SK-N-SH treated with all-trans-retinoic acid at 6 μM for 48 hours (cell line): Measurements from ENCODE around the gene FNDC3B.

Source experiments
- ATAC-seq: fragments of 200-7000 bp; cut with Tn5 transposase; 3 replicates; pipeline ENCODE4 v1.9.1; 2020; ENCODE audit warnings: mild to moderate bottlenecking, moderate library complexity
- ARNTL ChIP-seq: fragments of 450-650 bp; formaldehyde crosslinking; IDR thresholded peaks from 2 replicates; pipeline ENCODE4 v1.5.0; 2020; ENCODE audit warnings: low read depth, mild to moderate bottlenecking, moderate library complexity, borderline replicate concordance
- CREB5 ChIP-seq: fragments of 250-450 bp; sonication (Bioruptor Pico); IDR thresholded peaks from 2 replicates; pipeline ENCODE4 v1.5.1; 2020; ENCODE audit warnings: low read depth, mild to moderate bottlenecking, moderate library complexity
- CSDC2 ChIP-seq: fragments of 250-450 bp; sonication (Bioruptor Pico); IDR thresholded peaks from 2 replicates; pipeline ENCODE4 v1.5.0; 2020; ENCODE audit warnings: mild to moderate bottlenecking, moderate library complexity
- CSRNP3 ChIP-seq: fragments of 250-450 bp; sonication (Bioruptor Pico); IDR thresholded peaks from 2 replicates; pipeline ENCODE4 v1.5.1; 2021; ENCODE audit warnings: mild to moderate bottlenecking, moderate library complexity
- ESRRG ChIP-seq: fragments of 250-450 bp; sonication (Bioruptor Pico); IDR thresholded peaks from 2 replicates; pipeline ENCODE4 v1.6.1; 2021; ENCODE audit warnings: mild to moderate bottlenecking
- GLIS3 ChIP-seq: fragments of 250-450 bp; sonication (Bioruptor Pico); IDR thresholded peaks from 2 replicates; pipeline ENCODE4 v1.5.0; 2020; ENCODE audit warnings: mild to moderate bottlenecking, moderate library complexity
- ISL1 ChIP-seq: fragments of 250-450 bp; sonication (Bioruptor Pico); IDR thresholded peaks from 2 replicates; pipeline ENCODE4 v2.1.2; 2022; ENCODE audit warnings: mild to moderate bottlenecking, moderate library complexity
- PATZ1 ChIP-seq: fragments of 250-450 bp; sonication (Bioruptor Pico); IDR thresholded peaks from 2 replicates; pipeline ENCODE4 v1.8.0; 2020; ENCODE audit warnings: mild to moderate bottlenecking, moderate library complexity, borderline replicate concordance
- POU6F1 ChIP-seq: fragments of 250-450 bp; sonication (Bioruptor Pico); IDR thresholded peaks from 2 replicates; pipeline ENCODE4 v1.8.0; 2021; ENCODE audit warnings: low read depth, mild to moderate bottlenecking, moderate library complexity, borderline replicate concordance
- PPARA ChIP-seq: fragments of 250-450 bp; sonication (Bioruptor Pico); IDR thresholded peaks from 2 replicates; pipeline ENCODE4 v1.5.0; 2020; ENCODE audit warnings: mild to moderate bottlenecking, borderline replicate concordance
- RARB ChIP-seq: fragments of 250-450 bp; sonication (Bioruptor Pico); IDR thresholded peaks from 2 replicates; pipeline ENCODE4 v1.8.0; 2021; ENCODE audit warnings: mild to moderate bottlenecking, moderate library complexity
- SNAI2 ChIP-seq: fragments of 250-450 bp; sonication (Bioruptor Pico); IDR thresholded peaks from 2 replicates; pipeline ENCODE4 v1.5.0; 2020; ENCODE audit warnings: mild to moderate bottlenecking, moderate library complexity
- TCF4 ChIP-seq: fragments of 250-450 bp; sonication (Bioruptor Pico); IDR thresholded peaks from 2 replicates; pipeline ENCODE4 v1.8.0; 2021; ENCODE audit warnings: mild to moderate bottlenecking, moderate library complexity, borderline replicate concordance
- TOX ChIP-seq: fragments of 250-450 bp; sonication (Bioruptor Pico); IDR thresholded peaks from 2 replicates; pipeline ENCODE4 v1.8.0; 2021; ENCODE audit warnings: mild to moderate bottlenecking, moderate library complexity, borderline replicate concordance
- TSHZ2 ChIP-seq: fragments of 250-450 bp; sonication (Bioruptor Pico); IDR thresholded peaks from 2 replicates; pipeline ENCODE4 v1.5.0; 2020; ENCODE audit warnings: mild to moderate bottlenecking, moderate library complexity
- ZC3H10 ChIP-seq: fragments of 250-450 bp; sonication (Bioruptor Pico); IDR thresholded peaks from 2 replicates; pipeline ENCODE4 v1.5.1; 2021; ENCODE audit warnings: mild to moderate bottlenecking, moderate library complexity
- ZFP3 ChIP-seq: fragments of 250-450 bp; sonication (Bioruptor Pico); IDR thresholded peaks from 2 replicates; pipeline ENCODE4 v1.5.0; 2020; ENCODE audit warnings: mild to moderate bottlenecking, moderate library complexity
- ZFP30 ChIP-seq: fragments of 450-650 bp; formaldehyde crosslinking; IDR thresholded peaks from 2 replicates; pipeline ENCODE4 v1.5.0; 2022; ENCODE audit warnings: mild to moderate bottlenecking, moderate library complexity
- ZNF565 ChIP-seq: fragments of 450-650 bp; formaldehyde crosslinking; conservative IDR thresholded peaks from 2 replicates; pipeline ENCODE4 v1.5.0; 2020; ENCODE audit warnings: low read depth, mild to moderate bottlenecking, moderate library complexity
- ZNF70 ChIP-seq: fragments of 450-650 bp; formaldehyde crosslinking; IDR thresholded peaks from 2 replicates; pipeline ENCODE4 v1.5.0; 2020; ENCODE audit warnings: mild to moderate bottlenecking, moderate library complexity
- ZNF8 ChIP-seq: fragments of 450-650 bp; formaldehyde crosslinking; IDR thresholded peaks from 2 replicates; pipeline ENCODE4 v1.5.0; 2020; ENCODE audit warnings: mild to moderate bottlenecking, moderate library complexity

FNDC3B gene

GRCh38 chr3:172287937-172288477 lies 248.6 kb downstream of the FNDC3B start:
- TF ChIP-seq ZFP3 (CRISPR knock-in tag) (no peak), TCF4 (CRISPR knock-in tag) (peak; percentile 99), PATZ1 (CRISPR knock-in tag) (no peak), ARNTL (CRISPR knock-in tag) (no peak), GLIS3 (CRISPR knock-in tag) (peak; percentile 94), CSRNP3 (CRISPR knock-in tag) (peak; percentile 51; the same call in 1 of the 2 replicates), ZC3H10 (CRISPR knock-in tag) (no peak), TSHZ2 (CRISPR knock-in tag) (peak; percentile 99), ZNF70 (0 out of 2 replicates have a peak, but pooled peaks have one; percentile 33), TOX (no peak), ZNF8 (CRISPR knock-in tag) (peak; percentile 12; the same call in 1 of the 2 replicates), SNAI2 (CRISPR knock-in tag) (peak; percentile 95), POU6F1 (CRISPR knock-in tag) (no peak; the same call in 1 of the 2 replicates), CSDC2 (CRISPR knock-in tag) (no peak), ISL1 (CRISPR knock-in tag) (peak; percentile 96), CREB5 (CRISPR knock-in tag) (peak; percentile 41; the same call in 1 of the 2 replicates), ESRRG (CRISPR knock-in tag) (0 out of 2 replicates have a peak, but pooled peaks have one; percentile 66), ZNF565 (CRISPR knock-in tag) (peak; percentile 59; the same call in 1 of the 2 replicates)
- peak; percentile 70 for ATAC-seq

- TF ChIP-seq GLIS3 (CRISPR knock-in tag) (no peak), TOX (no peak)
Observed at GRCh38 chr3:172288651-172289050, 249.3 kb downstream of the FNDC3B start.

GRCh38 chr3:172289583-172289982 lies 250.2 kb downstream of the FNDC3B start:
- peak; percentile 14; the same call in 1 of the 3 replicates for ATAC-seq
- TF ChIP-seq PPARA (CRISPR knock-in tag) (no peak), ESRRG (CRISPR knock-in tag) (no peak), TSHZ2 (CRISPR knock-in tag) (no peak), TCF4 (CRISPR knock-in tag) (no peak), ZNF565 (CRISPR knock-in tag) (no peak), CREB5 (CRISPR knock-in tag) (no peak), ZNF8 (CRISPR knock-in tag) (no peak), POU6F1 (CRISPR knock-in tag) (no peak), GLIS3 (CRISPR knock-in tag) (no peak), RARB (CRISPR knock-in tag) (no peak), ZFP30 (CRISPR knock-in tag) (no peak), SNAI2 (CRISPR knock-in tag) (no peak)

More at GRCh38 chr3:172288651-172289050, 249.3 kb downstream of the FNDC3B start:
- ATAC-seq: no peak; the same call in 2 of the 3 replicates
